B cell (primary cell): ENCODE measurements around the gene CEP95.

Experiments used
- CTCF ChIP-seq: fragments of 200-600 bp; IDR thresholded peaks from one replicate; pipeline ENCODE4 v1.8.0; 2022; ENCODE audit warnings: antibody characterized with exemption, mild to moderate bottlenecking
- EZH2 ChIP-seq: IDR thresholded peaks from 2 replicates; pipeline ENCODE4 v1.6.1; 2012; ENCODE audit warnings: borderline replicate concordance, low read depth, mild to moderate bottlenecking, moderate library complexity, low read length; ENCODE audit not compliant: insufficient read depth, poor library complexity, severe bottlenecking

GRCh38 chr17:64458756-64459155 lies 48.0 kb upstream of the CEP95 start:
- TF ChIP-seq EZH2 (no peak), CTCF (no peak)
